ENCODE measurements around the gene HOXD3.
A peak's percentile ranks its signal among the peaks of the same experiment; 100 is the strongest.

The HOXD3 gene

GRCh38 chr2:176128172-176128981 is 28.7 kb upstream of the HOXD3 start:
- Histone ChIP-seq H3K9ac (no peak overlapping the region), H3K9me3 (ENCODE audit: control insufficient read depth, low read length) (peaks cover 4% of the 10 kb centered on the region), H3K79me2 (no peaks in the 10 kb centered on the region), H3K4me2 (ENCODE audit: low read length) (no peak overlapping the region), H3K4me3 (ENCODE audit: low read depth, low read length) (peak overlapping the region; percentile 8), H3K27ac (no peak overlapping the region), H2AFZ (peak overlapping the region; percentile 39), H3K36me3 (ENCODE audit: control insufficient read depth, insufficient read depth, low read length) (no peaks in the 10 kb centered on the region), H3K4me1 (no peaks in the 10 kb centered on the region), H3K27me3 (ENCODE audit: control insufficient read depth, insufficient read depth, low read length) (peaks cover 20% of the 10 kb centered on the region)
- TF ChIP-seq CTCF (IDR thresholded peaks at IDR 0.05): no peak

GRCh38 chr2:176128982-176129796 is 27.9 kb upstream of the HOXD3 start, which contains the start of gene HOXD8:
TSS of gene HOXD8 (plus strand) at chr2:176129705. CDS start at chr2:176130367, 662 bp downstream.
- Histone ChIP-seq H3K9me3 (ENCODE audit: control insufficient read depth, low read length) (peaks cover 4% of the 10 kb centered on the region), H3K79me2 (no peaks in the 10 kb centered on the region), H3K9ac (no peak within 1 kb of the TSS), H3K4me2 (ENCODE audit: low read length) (no peak within 1 kb of the TSS), H3K36me3 (ENCODE audit: control insufficient read depth, insufficient read depth, low read length) (no peaks in the 10 kb centered on the region), H3K4me1 (no peaks in the 10 kb centered on the region), H3K27me3 (ENCODE audit: control insufficient read depth, insufficient read depth, low read length) (peaks cover 20% of the 10 kb centered on the region), H2AFZ (peak within 1 kb of the TSS; percentile 14), H3K4me3 (ENCODE audit: low read depth, low read length) (peak within 1 kb of the TSS; percentile 23), H3K27ac (no peak within 1 kb of the TSS)
- no peak for TF ChIP-seq CTCF (IDR thresholded peaks at IDR 0.05)

GRCh38 chr2:176129813-176130146 is 27.3 kb upstream of the HOXD3 start:
- H3K36me3 ChIP-seq (ENCODE audit: control insufficient read depth, insufficient read depth, low read length): no peaks in the 10 kb centered on the region
- H3K4me1 ChIP-seq: no peaks in the 10 kb centered on the region
- H3K9me3 ChIP-seq (ENCODE audit: control insufficient read depth, low read length): peaks cover 4% of the 10 kb centered on the region
- no peaks in the 10 kb centered on the region for H3K79me2 ChIP-seq
- no peak overlapping the region for H2AFZ ChIP-seq
- TF ChIP-seq CTCF (IDR thresholded peaks at IDR 0.05): no peak
- peaks cover 20% of the 10 kb centered on the region for H3K27me3 ChIP-seq (ENCODE audit: control insufficient read depth, insufficient read depth, low read length)
- no peak overlapping the region for H3K4me3 ChIP-seq (ENCODE audit: low read depth, low read length)
- H3K4me2 ChIP-seq (ENCODE audit: low read length): no peak overlapping the region
- no peak overlapping the region for H3K27ac ChIP-seq
- H3K9ac ChIP-seq: no peak overlapping the region

GRCh38 chr2:176130147-176130956 is 26.8 kb upstream of the HOXD3 start:
- Histone ChIP-seq H3K9ac (no peak overlapping the region), H3K27ac (no peak overlapping the region), H3K36me3 (ENCODE audit: control insufficient read depth, insufficient read depth, low read length) (no peaks in the 10 kb centered on the region), H3K4me2 (ENCODE audit: low read length) (no peak overlapping the region), H3K4me3 (ENCODE audit: low read depth, low read length) (peak overlapping the region; percentile 23), H3K79me2 (no peaks in the 10 kb centered on the region), H3K27me3 (ENCODE audit: control insufficient read depth, insufficient read depth, low read length) (peaks cover 18% of the 10 kb centered on the region), H2AFZ (no peak overlapping the region), H3K9me3 (ENCODE audit: control insufficient read depth, low read length) (peaks cover 4% of the 10 kb centered on the region), H3K4me1 (no peaks in the 10 kb centered on the region)
- no peak for TF ChIP-seq CTCF (IDR thresholded peaks at IDR 0.05)
